Glutamatergic neuron (in vitro differentiated cells): ENCODE measurements around the gene ZNF600. TPM values are rescaled to one million over a fixed set of nuclear protein-coding genes. Genes with fewer than 3 reads are reported as not detected.
A peak's percentile ranks its signal among the peaks of the same experiment; 100 is the strongest.
"Not testable (repeated sequence)": the region's sequence is repeated elsewhere in the genome, so short reads cannot be mapped to it uniquely, and the experiment has no call there.

ENCODE experiments used
- DNase-seq: peaks from one replicate; pipeline ENCODE4 v3.0.0; 2022
- H3K27ac Mint-ChIP-seq: one replicate; pipeline ENCODE4 v1.8.0; 2020; ENCODE audit warnings: mild to moderate bottlenecking, mixed read lengths, inconsistent platforms; ENCODE audit not compliant: unreplicated experiment
- H3K27me3 Mint-ChIP-seq: one replicate; pipeline ENCODE4 v1.8.0; 2020; ENCODE audit warnings: mild to moderate bottlenecking, moderate library complexity, mixed read lengths, inconsistent platforms; ENCODE audit not compliant: unreplicated experiment
- H3K36me3 Mint-ChIP-seq: one replicate; pipeline ENCODE4 v1.8.0; 2020; ENCODE audit warnings: mild to moderate bottlenecking, mixed read lengths, inconsistent platforms; ENCODE audit not compliant: unreplicated experiment
- H3K4me1 Mint-ChIP-seq: one replicate; pipeline ENCODE4 v1.8.0; 2020; ENCODE audit warnings: mild to moderate bottlenecking, low read depth, mixed read lengths, inconsistent platforms; ENCODE audit not compliant: unreplicated experiment
- H3K4me3 Mint-ChIP-seq: one replicate; pipeline ENCODE4 v1.8.0; 2020; ENCODE audit warnings: mild to moderate bottlenecking, mixed read lengths, inconsistent platforms; ENCODE audit not compliant: unreplicated experiment
- H3K9me3 Mint-ChIP-seq: one replicate; pipeline ENCODE4 v1.8.0; 2020; ENCODE audit warnings: mild to moderate bottlenecking, moderate library complexity, mixed read lengths, inconsistent platforms; ENCODE audit not compliant: unreplicated experiment
- total RNA-seq: library from RNA; stranded (reverse); fragmentation: NEBNext Ultra II Directional; extraction: Animal tissue kit (Norgen Biotek cat#: 25700); gene quantifications from one replicate; pipeline ENCODE4 v1.2.1, GENCODE V29; 2021; ENCODE audit not compliant: unreplicated experiment
- TF ChIP-seq, protein P1 (sequence below): fragments of 200-600 bp; sonication (generic); IDR thresholded peaks from one replicate; pipeline ENCODE4 v1.5.0; 2021; ENCODE audit not compliant: partially characterized antibody, unreplicated experiment

The ZNF600 gene
- total RNA-seq, 1 donor from 2014 or later, result 13.2 TPM

DNA sequence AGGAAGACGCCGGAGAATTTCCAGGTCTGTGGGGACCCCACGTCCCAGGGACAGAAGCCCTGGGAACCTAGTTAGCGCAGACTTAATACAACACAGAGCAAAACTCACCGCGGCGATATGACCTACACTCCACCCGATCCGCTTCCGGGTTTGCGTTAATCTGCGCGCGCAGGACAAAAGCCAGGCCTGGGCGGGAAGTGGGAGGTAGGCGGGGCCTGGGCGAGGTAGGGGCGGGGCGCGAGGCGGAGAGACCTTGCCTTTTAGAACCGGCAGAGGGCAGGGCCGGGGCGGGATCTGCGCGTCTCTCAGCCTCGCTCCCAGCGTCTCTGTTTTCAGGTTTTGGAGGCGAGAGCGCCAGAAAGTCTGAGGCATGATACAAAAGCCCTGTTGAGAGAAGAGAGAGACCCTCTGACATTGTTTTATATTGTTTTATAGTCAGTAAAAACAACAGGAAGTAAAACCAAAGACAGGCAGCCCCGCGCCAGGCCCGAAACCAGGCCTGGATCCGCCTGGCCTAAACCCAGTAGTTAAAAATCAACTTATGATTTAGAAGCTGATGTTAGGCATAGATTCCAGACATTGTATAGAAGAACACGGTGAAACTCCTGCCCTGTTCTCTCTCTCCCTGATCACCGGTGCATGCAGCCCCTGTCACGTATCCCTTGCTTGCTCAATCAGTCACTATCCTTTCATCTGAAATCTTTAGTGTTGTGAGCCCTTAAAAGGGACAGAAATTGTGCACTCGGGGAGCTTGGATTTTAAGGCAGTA, 51.5 kb downstream of the ZNF600 start, which contains the start of gene ZNF611:
ZNF611 (minus strand) TSS at position 152 of the 769 bp plus-strand sequence. CDS start 19,150 bp downstream, outside the sequence.
- Mint-ChIP-seq H3K4me3 (peak within 1 kb of the TSS; percentile 88), H3K27me3 (no peaks in the 10 kb centered on the region), H3K36me3 (peaks cover 8% of the 10 kb centered on the region), H3K27ac (peak within 1 kb of the TSS; percentile 96), H3K9me3 (peaks cover 8% of the 10 kb centered on the region), H3K4me1 (peaks cover 7% of the 10 kb centered on the region)
- DNase-seq, result peak; percentile 99
- TF ChIP-seq, protein P1, sequence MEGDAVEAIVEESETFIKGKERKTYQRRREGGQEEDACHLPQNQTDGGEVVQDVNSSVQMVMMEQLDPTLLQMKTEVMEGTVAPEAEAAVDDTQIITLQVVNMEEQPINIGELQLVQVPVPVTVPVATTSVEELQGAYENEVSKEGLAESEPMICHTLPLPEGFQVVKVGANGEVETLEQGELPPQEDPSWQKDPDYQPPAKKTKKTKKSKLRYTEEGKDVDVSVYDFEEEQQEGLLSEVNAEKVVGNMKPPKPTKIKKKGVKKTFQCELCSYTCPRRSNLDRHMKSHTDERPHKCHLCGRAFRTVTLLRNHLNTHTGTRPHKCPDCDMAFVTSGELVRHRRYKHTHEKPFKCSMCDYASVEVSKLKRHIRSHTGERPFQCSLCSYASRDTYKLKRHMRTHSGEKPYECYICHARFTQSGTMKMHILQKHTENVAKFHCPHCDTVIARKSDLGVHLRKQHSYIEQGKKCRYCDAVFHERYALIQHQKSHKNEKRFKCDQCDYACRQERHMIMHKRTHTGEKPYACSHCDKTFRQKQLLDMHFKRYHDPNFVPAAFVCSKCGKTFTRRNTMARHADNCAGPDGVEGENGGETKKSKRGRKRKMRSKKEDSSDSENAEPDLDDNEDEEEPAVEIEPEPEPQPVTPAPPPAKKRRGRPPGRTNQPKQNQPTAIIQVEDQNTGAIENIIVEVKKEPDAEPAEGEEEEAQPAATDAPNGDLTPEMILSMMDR, result peak; percentile 55

DNA sequence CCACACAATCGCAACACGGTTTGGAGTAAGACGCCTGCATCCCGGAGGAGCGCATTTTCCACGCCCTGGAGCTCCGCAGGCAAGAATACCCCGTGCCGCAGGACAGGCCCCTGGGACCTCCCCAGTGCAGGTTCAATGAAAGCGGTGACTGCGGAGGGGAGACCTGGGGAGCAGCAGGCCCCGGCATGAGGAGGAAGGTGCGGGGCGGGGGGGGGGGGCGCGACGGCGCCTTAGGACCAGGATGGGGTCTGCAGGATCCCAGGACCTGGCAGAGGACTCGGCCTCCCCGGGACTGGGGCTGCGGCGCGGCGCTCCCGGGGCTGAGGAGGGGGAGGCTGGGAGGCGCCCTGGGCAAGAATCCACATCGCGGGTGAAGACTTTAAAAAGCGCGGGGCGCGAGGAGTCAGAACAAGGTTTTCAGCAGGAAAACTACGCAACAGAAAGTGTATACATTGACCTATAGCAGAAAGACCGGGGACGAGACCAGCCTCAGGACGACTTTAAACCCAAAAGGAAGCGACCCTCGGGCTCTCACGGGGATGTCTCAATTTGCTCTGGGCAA, 52.2 kb downstream of the ZNF600 start:
- Mint-ChIP-seq H3K9me3 (peaks cover 8% of the 10 kb centered on the region), H3K27me3 (no peaks in the 10 kb centered on the region), H3K4me1 (peaks cover 7% of the 10 kb centered on the region), H3K36me3 (peaks cover 8% of the 10 kb centered on the region), H3K4me3 (peak overlapping the region; percentile 88), H3K27ac (peak overlapping the region; percentile 52)
- TF ChIP-seq, protein P1, result no peak
- DNase-seq, result peak; percentile 63

DNA sequence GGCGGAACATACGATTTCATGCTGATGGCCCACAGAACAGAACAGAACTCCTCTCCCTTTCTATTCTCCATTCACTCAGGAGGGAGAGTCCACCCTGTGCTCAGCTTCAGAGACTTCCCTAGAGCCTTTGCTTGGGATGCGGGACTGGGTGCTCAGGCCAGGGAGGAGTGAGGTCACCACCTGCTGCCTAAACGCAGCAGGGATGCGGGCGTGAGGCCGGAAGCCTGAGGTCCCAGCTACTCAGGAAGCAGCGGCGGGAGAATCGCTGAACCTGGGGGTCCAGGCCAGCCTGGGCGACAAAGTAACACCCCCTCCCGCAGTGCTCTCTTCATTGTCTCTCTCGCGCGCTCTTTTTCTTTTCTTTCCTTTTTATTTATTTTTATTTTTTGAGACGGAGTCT, 60.5 kb downstream of the ZNF600 start:
- not testable (repeated sequence) for H3K9me3 Mint-ChIP-seq, H3K4me3 Mint-ChIP-seq, H3K4me1 Mint-ChIP-seq, DNase-seq, H3K27ac Mint-ChIP-seq, H3K27me3 Mint-ChIP-seq
- peaks cover 16% of the 10 kb centered on the region for H3K36me3 Mint-ChIP-seq

DNA sequence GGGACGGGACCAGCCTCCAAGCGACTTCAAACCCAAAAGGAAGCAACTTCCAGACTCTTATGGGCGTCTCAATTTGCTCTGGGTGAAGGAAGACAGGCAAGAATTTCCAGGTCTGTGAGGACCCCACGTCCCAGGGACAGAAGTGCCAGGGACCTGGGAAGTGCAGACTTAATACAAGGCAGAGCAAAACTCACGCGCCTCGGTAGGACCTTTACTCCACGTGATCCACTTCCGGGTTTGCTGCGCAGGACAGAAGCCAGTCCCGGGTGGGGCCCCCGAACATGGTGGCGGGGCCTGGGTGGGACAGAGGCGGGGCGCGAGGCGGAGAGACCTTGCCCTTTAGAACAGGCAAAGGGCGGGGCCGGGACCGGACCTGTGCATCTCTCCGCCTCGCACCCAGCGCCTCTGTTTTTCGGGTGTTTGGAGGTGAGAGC, 61.0 kb downstream of the ZNF600 start:
- no peak for DNase-seq
- Mint-ChIP-seq H3K27ac (no peak overlapping the region), H3K4me1 (no peaks in the 10 kb centered on the region), H3K9me3 (peaks cover 2% of the 10 kb centered on the region), H3K4me3 (no peak overlapping the region), H3K36me3 (peaks cover 16% of the 10 kb centered on the region), H3K27me3 (peaks cover 6% of the 10 kb centered on the region)
- TF ChIP-seq, protein P1, result no peak

DNA sequence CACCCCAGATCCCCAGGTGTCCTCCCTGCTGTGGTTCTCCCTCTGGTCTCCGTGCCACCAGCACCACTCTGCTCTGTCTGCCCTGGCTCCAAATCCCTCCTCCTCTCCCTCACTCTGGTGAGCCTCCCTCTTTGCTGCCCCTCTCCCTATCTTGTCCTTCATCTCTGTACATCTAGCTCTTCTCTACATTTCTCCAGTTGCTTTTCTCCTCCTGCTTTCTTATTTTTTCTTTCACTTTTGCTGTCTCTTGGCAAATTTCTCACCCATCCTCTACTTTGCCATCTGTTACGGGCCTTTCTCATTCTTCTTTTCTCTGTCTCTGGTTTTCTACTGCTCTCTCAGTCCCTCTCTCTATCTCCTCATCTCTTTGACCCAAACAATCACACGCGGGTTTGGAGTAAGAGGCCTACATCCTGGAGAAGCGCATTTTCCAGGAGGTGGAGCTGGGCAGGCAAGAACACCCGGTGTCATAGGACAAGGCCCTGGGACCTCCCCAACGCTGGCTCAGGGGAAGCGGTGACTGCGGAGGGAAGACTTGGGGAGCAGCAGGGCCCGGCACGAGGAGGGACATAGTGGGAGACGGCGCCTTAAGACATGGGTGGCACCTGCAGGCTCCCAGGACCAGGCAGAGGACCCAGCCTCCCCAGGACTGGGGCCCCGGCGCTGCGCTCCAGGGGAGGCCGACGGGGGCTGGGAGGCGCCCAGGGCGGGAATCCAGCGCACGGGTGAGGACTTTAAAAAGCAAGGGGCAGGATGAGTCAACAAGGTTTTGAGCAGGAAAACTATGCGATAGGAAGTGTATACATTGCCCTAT, 61.7 kb downstream of the ZNF600 start:
- Mint-ChIP-seq H3K27me3 (peaks cover 6% of the 10 kb centered on the region), H3K9me3 (peaks cover 4% of the 10 kb centered on the region), H3K27ac (no peak overlapping the region), H3K4me3 (peak overlapping the region; percentile 19), H3K36me3 (peaks cover 20% of the 10 kb centered on the region), H3K4me1 (no peaks in the 10 kb centered on the region)
- TF ChIP-seq, protein P1, result no peak
- no peak for DNase-seq

DNA sequence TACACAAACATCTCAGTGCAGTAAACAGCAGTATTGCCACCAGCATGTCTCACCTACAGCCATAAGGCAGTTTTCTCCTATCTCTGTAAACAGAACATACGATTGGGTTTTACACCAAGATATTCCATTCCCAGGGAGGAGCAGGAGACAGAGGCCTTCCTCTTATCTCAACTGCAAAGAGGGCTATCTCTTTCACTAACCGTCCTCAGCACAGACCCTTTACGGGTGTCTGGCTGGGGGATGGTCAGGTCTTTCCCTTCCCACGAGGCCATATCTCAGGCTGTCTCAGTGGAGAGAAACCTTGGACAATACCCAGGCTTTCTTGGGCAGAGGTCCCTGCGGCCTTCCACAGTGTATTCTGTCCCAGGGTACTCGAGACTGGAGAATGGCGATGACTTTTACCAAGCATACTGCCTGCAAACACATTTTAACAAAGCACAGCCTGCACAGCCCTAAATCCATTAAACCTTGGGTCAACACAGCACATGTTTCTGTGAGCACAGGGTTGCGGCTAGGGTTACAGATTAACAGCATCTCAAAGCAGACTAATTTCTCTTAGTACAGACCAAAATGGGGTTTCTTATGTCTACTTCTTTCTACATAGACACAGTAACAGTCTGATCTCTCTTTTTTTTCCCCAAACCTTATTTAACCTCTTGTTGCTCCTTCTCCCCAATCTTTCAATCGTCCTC, 62.5 kb downstream of the ZNF600 start:
- Mint-ChIP-seq H3K36me3 (peaks cover 28% of the 10 kb centered on the region), H3K4me3 (peak overlapping the region; percentile 19), H3K9me3 (peaks cover 11% of the 10 kb centered on the region), H3K27ac (peak overlapping the region; percentile 29)
- not testable (repeated sequence) for DNase-seq, H3K4me1 Mint-ChIP-seq, H3K27me3 Mint-ChIP-seq
